Pancreas (tissue), 10 donors: ENCODE measurements around the gene LCAT. TPM values are rescaled to one million over a fixed set of nuclear protein-coding genes. Genes with fewer than 3 reads are reported as not detected.

ENCODE experiments used
- ATAC-seq, 4 donors: fragments of 200-7000 bp; cut with Tn5 transposase; one replicate each; pipeline versions ENCODE4 v1.8.0 to v1.9.1; 2020; ENCODE audit warnings: mild to moderate bottlenecking in 4 of 4, moderate library complexity in 4 of 4
- DNase-seq, 6 donors: peaks; one replicate each; pipeline ENCODE4 v3.0.0-alpha.2; 2020
- FAIRE-seq: peaks from 2 replicates; lab custom pipeline; 2012; peaks lifted over from hg19 to GRCh38; lab: Jason Lieb, UNC
- H3K27ac ChIP-seq, 4 donors: fragments of 200-600 bp; sonication (generic); 1 replicate in 3 of 4; 2 replicates in 1 of 4; pipeline versions ENCODE4 v1.5.0 to v1.8.0; 2020
- H3K27me3 ChIP-seq, 4 donors: fragments of 200-600 bp; one replicate each; pipeline ENCODE4 v1.8.0; 2021
- H3K36me3 ChIP-seq, 3 donors: fragments of 200-600 bp; sonication (generic) in 1 of 3; one replicate each; pipeline versions ENCODE4 v1.5.0 to v1.8.0; 2020 to 2021
- H3K4me1 ChIP-seq, 3 donors: fragments of 200-600 bp; one replicate each; pipeline ENCODE4 v1.8.0; 2021
- H3K4me3 ChIP-seq, 4 donors: fragments of 200-600 bp; sonication (generic) in 2 of 4; one replicate each; pipeline versions ENCODE4 v1.5.0 to v1.8.0; 2020 to 2021
- H3K9me3 ChIP-seq, 4 donors: fragments of 200-600 bp; one replicate each; pipeline ENCODE4 v1.8.0; 2021
- CTCF ChIP-seq, 4 donors: fragments of 200-600 bp; sonication (generic) in 3 of 4; IDR thresholded peaks; one replicate each; pipeline versions ENCODE4 v1.5.0 to v1.8.0; 2021; ENCODE audit warnings: antibody characterized with exemption in 4 of 4
- WGBS, 2 donors: extraction: QIAGEN DNeasy Blood & Tissue Kit; methylation state at CpG; one replicate each; pipeline ENCODE4 v1.1.7; 2013; 5-methylcytosine and 5-hydroxymethylcytosine counted together
- intact Hi-C, 3 donors: fragments of 100-400 bp; cut with DNase I; formaldehyde crosslinking; loops; one replicate each; pipeline versions ENCODE4 v1.11.1 to v1.14.2; 2022
- polyA plus RNA-seq, 2 donors: library from polyadenylated mRNA; stranded (reverse); fragments of 200-250 nt; gene quantifications; one replicate each; pipeline ENCODE4 v1.2.3, GENCODE V29; 2013
- total RNA-seq, 6 donors: library from RNA; stranded (reverse); fragmentation: NEBNext Ultra II Directional in 4 of 6; extraction: Animal tissue kit (Norgen Biotek cat#: 25700) in 4 of 6; gene quantifications; one replicate each; pipeline versions ENCODE4 v1.2.1 to v1.2.4, GENCODE V29; 2021 to 2023
- donor health status: healthy with polysubstance abuse.
- donor health status: DM: no; HTN: no; CAD: no; lungs with moderate emphysema.
- donor health status: DM: no; HTN: no; CAD: no.
- donor health status: control.
- donor health status: control.
- donor health status: Bipolar disorder and iron deficiency.
- donor health status: DM: yes; HTN: yes; CAD: no.
- donor health status: DM: no; HTN: no; CAD: no.
- donor health status: DM: no; HTN: no; CAD: no.
- donor health status: DM: yes; HTN: yes; CAD: no.

LCAT gene
- total and polyA plus RNA-seq, 8 donors, result 2.8 to 65.5 (median 10.3) TPM

GRCh38 chr16:67962135-67962534 is 18.2 kb upstream of the LCAT start:
- Histone ChIP-seq H3K36me3 (peaks cover 0 to 13% (median 0%) of the 10 kb centered on the region in 3 donors), H3K4me3 (no peak overlapping the region), H3K9me3 (no peaks in the 10 kb centered on the region), H3K27ac (peak overlapping the region in 3 of 4 donors; percentile 16 to 55 (median 22)), H3K27me3 (no peaks in the 10 kb centered on the region), H3K4me1 (peaks cover 15 to 36% (median 26%) of the 10 kb centered on the region in 3 donors)
- intact Hi-C loops, result no loop called here
- TF ChIP-seq CTCF (IDR thresholded peaks at IDR 0.05), result no peak
- 95 to 97% methylated on average over 8 of the region's 8 CpGs for WGBS, 2 donors
- ATAC-seq (no peak), FAIRE-seq (no peak), DNase-seq (peak in 1 of 6 donors; percentile 13)

- Histone ChIP-seq H3K4me1 (peaks cover 11 to 30% (median 20%) of the 10 kb centered on the region in 3 donors), H3K27ac (peak overlapping the region in 2 of 4 donors; percentile 34 to 55)
Observed at GRCh38 chr16:67961551-67961957, 17.6 kb upstream of the LCAT start.

GRCh38 chr16:67959536-67960329 is 15.8 kb upstream of the LCAT start:
- Histone ChIP-seq H3K36me3 (peaks cover 0 to 14% (median 0%) of the 10 kb centered on the region in 3 donors), H3K9me3 (no peaks in the 10 kb centered on the region), H3K27me3 (no peaks in the 10 kb centered on the region), H3K4me1 (peaks cover 6 to 13% (median 13%) of the 10 kb centered on the region in 3 donors), H3K4me3 (no peak overlapping the region), H3K27ac (no peak overlapping the region)
- TF ChIP-seq CTCF (IDR thresholded peaks at IDR 0.05), result no peak
- 82 to 83% methylated on average over 11 of the region's 11 CpGs for WGBS, 2 donors
- FAIRE-seq, result no peak
- intact Hi-C loops, result no loop called here
- no peak for ATAC-seq
- DNase-seq, result peak in 2 of 6 donors; percentile 23 to 35

More at GRCh38 chr16:67961551-67961957, 17.6 kb upstream of the LCAT start:
- H3K9me3 ChIP-seq, result no peaks in the 10 kb centered on the region
- WGBS, 2 donors, result 21 to 23% methylated on average over 11 to 13 of the region's 13 CpGs
- ATAC-seq (peak; percentile 84 to 93 (median 90)), DNase-seq (peak; percentile 92 to 99 (median 98)), FAIRE-seq (no peak)
- TF ChIP-seq CTCF (IDR thresholded peaks at IDR 0.05), result no peak
- intact Hi-C loops, result no loop called here
- H3K27me3 ChIP-seq, result no peaks in the 10 kb centered on the region
- H3K4me3 ChIP-seq, result no peak overlapping the region
- peaks cover 0 to 14% (median 0%) of the 10 kb centered on the region in 3 donors for H3K36me3 ChIP-seq

- WGBS, 2 donors, result 95 to 98% methylated on average over 9 of the region's 9 CpGs
- H3K27me3 ChIP-seq, result no peaks in the 10 kb centered on the region
- H3K4me1 ChIP-seq, result peaks cover 6 to 13% (median 11%) of the 10 kb centered on the region in 3 donors
- intact Hi-C loops, result no loop called here
- FAIRE-seq (no peak), ATAC-seq (no peak), DNase-seq (peak in 1 of 6 donors; percentile 48)
- no peaks in the 10 kb centered on the region for H3K9me3 ChIP-seq
- H3K27ac ChIP-seq, result no peak overlapping the region
- H3K36me3 ChIP-seq, result peaks cover 0 to 14% (median 0%) of the 10 kb centered on the region in 3 donors
- no peak overlapping the region for H3K4me3 ChIP-seq
- TF ChIP-seq CTCF (IDR thresholded peaks at IDR 0.05), result no peak
Observed at GRCh38 chr16:67957622-67958021, 13.7 kb upstream of the LCAT start.
